ENCODE results near the gene ERICH6B. TPM values are rescaled to one million over a fixed set of nuclear protein-coding genes. Genes with fewer than 3 reads are reported as not detected.

Gene ERICH6B
- polyA plus RNA-seq, 1 experiment: not detected

DNA sequence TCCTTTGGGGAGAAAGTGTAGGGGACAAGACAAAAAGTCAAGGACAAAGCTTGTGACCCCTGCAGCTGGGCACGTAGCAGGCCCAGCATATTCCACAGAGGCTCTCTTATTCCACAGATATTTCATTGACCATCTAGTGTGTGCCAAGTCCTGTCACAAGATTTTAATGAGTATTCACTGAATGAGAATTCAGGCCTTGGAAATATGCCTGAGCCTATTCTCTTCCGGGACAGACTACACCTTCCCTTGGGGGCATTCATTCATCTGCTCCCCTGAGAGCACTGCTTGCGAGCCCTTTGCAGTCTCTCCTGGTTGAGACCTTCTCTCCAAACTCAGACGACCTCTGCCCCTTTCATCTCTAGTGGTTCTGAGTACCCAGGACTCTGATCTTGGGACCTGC lies 25.5 kb downstream of the ERICH6B start:
- ChIA-PET POLR2A (no interaction called here), CTCF (no interaction called here)
- no peak for DNase-seq (ENCODE audit: low read depth)
- no peak for TF ChIP-seq CTCF (IDR thresholded peaks at IDR 0.05; ENCODE audit: insufficient read depth, low read depth, low read length)
- Histone ChIP-seq H3K36me3 (ENCODE audit: control insufficient read depth, insufficient read depth, low read length) (no peaks in the 10 kb centered on the region), H3K27me3 (ENCODE audit: control insufficient read depth, insufficient read depth, low read length) (peaks cover 2% of the 10 kb centered on the region; the same call in 1 of the 2 replicates), H3K4me3 (ENCODE audit: low read depth, low read length) (no peak overlapping the region)

- ChIA-PET CTCF (no interaction called here), POLR2A (no interaction called here)
- Histone ChIP-seq H3K36me3 (ENCODE audit: control insufficient read depth, insufficient read depth, low read length) (no peaks in the 10 kb centered on the region), H3K27me3 (ENCODE audit: control insufficient read depth, insufficient read depth, low read length) (peaks cover 2% of the 10 kb centered on the region; the same call in 1 of the 2 replicates), H3K4me3 (ENCODE audit: low read depth, low read length) (no peak overlapping the region)
- TF ChIP-seq CTCF (IDR thresholded peaks at IDR 0.05; ENCODE audit: insufficient read depth, low read depth, low read length): no peak
- DNase-seq (ENCODE audit: low read depth): no peak
Observed at GRCh38 chr13:45587897-45588296, 27.6 kb downstream of the ERICH6B start.

GRCh38 chr13:45584816-45585215 lies 30.7 kb downstream of the ERICH6B start:
- ChIA-PET POLR2A (no interaction called here), CTCF (no interaction called here)
- TF ChIP-seq CTCF (IDR thresholded peaks at IDR 0.05; ENCODE audit: insufficient read depth, low read depth, low read length): peak; percentile 27; the same call in 1 of the 2 replicates
- Histone ChIP-seq H3K36me3 (ENCODE audit: control insufficient read depth, insufficient read depth, low read length) (no peaks in the 10 kb centered on the region), H3K4me3 (ENCODE audit: low read depth, low read length) (no peak overlapping the region), H3K27me3 (ENCODE audit: control insufficient read depth, insufficient read depth, low read length) (peaks cover 2% of the 10 kb centered on the region; the same call in 1 of the 2 replicates)
- DNase-seq (ENCODE audit: low read depth): no peak

GRCh38 chr13:45582408-45583076 lies 33.0 kb downstream of the ERICH6B start:
- Histone ChIP-seq H3K4me3 (ENCODE audit: low read depth, low read length) (no peak overlapping the region), H3K27me3 (ENCODE audit: control insufficient read depth, insufficient read depth, low read length) (peaks cover 4% of the 10 kb centered on the region), H3K36me3 (ENCODE audit: control insufficient read depth, insufficient read depth, low read length) (no peaks in the 10 kb centered on the region)
- POLR2A ChIA-PET: no interaction called here
- CTCF ChIA-PET: interaction anchor here (1.3 kb wide), 1 partner anchor 13 kb away, joined by 3 read pairs; no protein-coding TSS in a partner anchor
- DNase-seq (ENCODE audit: low read depth): no peak
- TF ChIP-seq CTCF (IDR thresholded peaks at IDR 0.05; ENCODE audit: insufficient read depth, low read depth, low read length): no peak

DNA sequence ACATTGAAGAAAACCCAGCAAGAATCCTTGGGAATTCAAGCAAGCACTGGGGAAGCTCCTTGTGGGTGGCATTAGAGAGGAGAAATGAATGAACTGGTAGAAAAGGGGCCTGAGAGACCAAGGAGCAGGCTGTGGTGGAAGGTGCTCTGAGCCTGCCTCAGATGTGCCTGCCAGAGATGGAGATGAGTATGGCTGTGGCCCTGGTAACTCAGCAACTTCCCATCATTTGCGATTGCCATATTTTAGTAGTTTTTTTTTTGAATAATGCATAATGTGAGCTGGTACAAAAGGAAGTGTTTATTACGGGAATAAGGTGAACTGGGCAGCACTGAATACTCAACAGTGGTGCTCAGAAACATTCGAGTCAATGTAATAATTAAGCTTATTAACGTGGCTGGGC lies 39.1 kb downstream of the ERICH6B start:
- no peak overlapping the region for H3K4me3 ChIP-seq (ENCODE audit: low read depth, low read length)
- ChIA-PET CTCF (interaction anchor here (1.4 kb wide), 1 partner anchor 66 kb away, joined by 3 read pairs; no protein-coding TSS in a partner anchor), POLR2A (no interaction called here)
- H3K27me3 ChIP-seq (ENCODE audit: control insufficient read depth, insufficient read depth, low read length): peaks cover 5% of the 10 kb centered on the region
- no peak for DNase-seq (ENCODE audit: low read depth)
- no peak for TF ChIP-seq CTCF (IDR thresholded peaks at IDR 0.05; ENCODE audit: insufficient read depth, low read depth, low read length)
- H3K36me3 ChIP-seq (ENCODE audit: control insufficient read depth, insufficient read depth, low read length): no peaks in the 10 kb centered on the region
